GM18502 (cell line): ENCODE results near the gene ATOH8.

ENCODE experiments used
- ATAC-seq: cut with Tn5 transposase; IDR thresholded peaks from one replicate; pipeline ENCODE4 v1.9.1; 2021; ENCODE audit warnings: mild to moderate bottlenecking; ENCODE audit not compliant: unreplicated experiment, poor library complexity

Gene ATOH8

GRCh38 chr2:85795331-85796045, 41.7 kb downstream of the ATOH8 start:
- no peak for ATAC-seq

GRCh38 chr2:85796046-85796340, 42.2 kb downstream of the ATOH8 start:
- ATAC-seq = no peak

GRCh38 chr2:85796341-85797262, 42.8 kb downstream of the ATOH8 start:
- ATAC-seq = no peak

- no peak for ATAC-seq
These were observed 43.5 kb downstream of the ATOH8 start for GRCh38 chr2:85797263-85797660.

GRCh38 chr2:85797921-85798320, 44.1 kb downstream of the ATOH8 start:
- no peak for ATAC-seq

GRCh38 chr2:85799215-85799956, 45.6 kb downstream of the ATOH8 start:
- ATAC-seq = no peak

GRCh38 chr2:85800586-85800985, 46.8 kb downstream of the ATOH8 start:
- ATAC-seq = no peak

- ATAC-seq = no peak
These were observed 48.1 kb downstream of the ATOH8 start for GRCh38 chr2:85801871-85802270.

GRCh38 chr2:85802354-85803103, 48.7 kb downstream of the ATOH8 start:
- ATAC-seq = no peak

GRCh38 chr2:85803704-85804425, 50.1 kb downstream of the ATOH8 start:
- ATAC-seq = no peak

GRCh38 chr2:85804583-85804982, 50.8 kb downstream of the ATOH8 start:
- no peak for ATAC-seq

- ATAC-seq = no peak
These were observed 52.7 kb downstream of the ATOH8 start for GRCh38 chr2:85806358-85807118.

GRCh38 chr2:85807756-85808155, 54.0 kb downstream of the ATOH8 start:
- no peak for ATAC-seq

- ATAC-seq = no peak
These were observed 56.8 kb downstream of the ATOH8 start for GRCh38 chr2:85810371-85811179.

- ATAC-seq = no peak
These were observed 57.6 kb downstream of the ATOH8 start for GRCh38 chr2:85811180-85812093.

GRCh38 chr2:85812094-85812735, 58.4 kb downstream of the ATOH8 start:
- no peak for ATAC-seq
